Cerebellar cortex (tissue), 1 donor: ENCODE results near the gene ZER1.

Experiments
- DNase-seq: peaks from one replicate; pipeline ENCODE4 v3.0.0-alpha.2; 2015; ENCODE audit warnings: low spot score

ZER1 gene

GRCh38 chr9:128735373-128735772 is 36.4 kb downstream of the ZER1 start:
- DNase-seq, result peak; percentile 70

- peak; percentile 87 for DNase-seq
Measured at GRCh38 chr9:128733256-128733655, 38.5 kb downstream of the ZER1 start.

DNA sequence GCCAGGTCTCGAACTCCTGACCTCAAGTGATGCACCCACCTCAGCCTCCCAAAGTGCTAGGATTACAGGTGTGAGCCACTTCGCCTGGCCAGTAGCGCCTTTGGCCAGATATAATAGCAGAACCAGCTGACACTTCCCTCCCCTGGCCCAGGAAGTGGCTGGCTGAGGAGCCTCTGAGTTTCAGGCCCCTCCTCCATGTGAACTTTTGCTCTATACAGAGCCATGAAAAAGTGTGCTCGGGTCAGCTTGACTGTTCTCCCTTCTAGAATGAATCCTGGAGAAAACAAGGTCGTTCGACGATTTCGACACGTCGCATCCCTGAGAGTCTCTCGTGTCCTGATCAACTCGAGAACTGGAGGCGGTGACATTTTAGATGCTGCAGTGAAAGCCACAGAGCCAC is 39.2 kb downstream of the ZER1 start:
- no peak for DNase-seq

DNA sequence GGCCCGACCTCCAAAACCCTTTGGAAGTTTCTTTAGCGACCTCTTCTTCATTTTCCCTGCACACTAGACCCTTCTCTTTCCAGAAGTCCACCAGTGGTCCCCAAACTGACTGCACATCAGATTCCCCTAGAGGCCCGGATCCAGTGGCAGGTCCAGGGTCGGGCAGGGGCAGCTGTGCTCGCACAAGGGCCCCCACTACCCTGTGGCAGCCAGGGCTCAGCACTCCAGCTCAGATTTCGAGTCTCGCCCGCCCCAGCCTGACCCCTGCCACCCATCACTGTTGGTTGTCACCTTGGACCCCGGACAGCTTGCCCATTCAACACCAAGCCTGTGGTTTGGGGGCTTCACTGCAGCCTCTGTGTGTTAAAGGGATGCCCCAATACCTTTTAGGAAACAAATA is 40.0 kb downstream of the ZER1 start:
- no peak for DNase-seq

GRCh38 chr9:128731093-128731492 is 40.6 kb downstream of the ZER1 start:
- DNase-seq, result no peak

GRCh38 chr9:128729766-128730517 is 41.8 kb downstream of the ZER1 start:
- peak; percentile 41 for DNase-seq

DNA sequence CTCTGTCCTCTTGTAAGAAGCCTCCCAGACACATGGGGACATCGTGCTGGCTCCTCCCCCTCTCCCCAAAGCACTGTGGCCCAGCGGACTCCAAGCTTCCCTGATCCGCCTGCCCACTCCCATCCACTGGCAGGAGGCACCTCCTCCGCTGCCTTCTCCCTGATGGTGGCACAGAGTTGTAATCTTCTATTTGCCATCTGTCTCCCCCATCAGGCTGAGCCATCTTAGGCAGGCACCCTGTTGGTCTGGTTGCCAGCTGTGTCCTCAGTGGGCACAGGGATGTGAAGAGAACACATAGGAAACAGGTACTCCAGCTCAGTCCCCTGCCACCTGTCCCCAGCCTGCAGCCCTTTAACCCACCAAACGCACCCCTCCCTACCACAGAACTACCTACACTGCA is 42.4 kb downstream of the ZER1 start:
- peak; percentile 45 for DNase-seq

GRCh38 chr9:128728298-128728697 is 43.4 kb downstream of the ZER1 start:
- DNase-seq, result no peak

DNA sequence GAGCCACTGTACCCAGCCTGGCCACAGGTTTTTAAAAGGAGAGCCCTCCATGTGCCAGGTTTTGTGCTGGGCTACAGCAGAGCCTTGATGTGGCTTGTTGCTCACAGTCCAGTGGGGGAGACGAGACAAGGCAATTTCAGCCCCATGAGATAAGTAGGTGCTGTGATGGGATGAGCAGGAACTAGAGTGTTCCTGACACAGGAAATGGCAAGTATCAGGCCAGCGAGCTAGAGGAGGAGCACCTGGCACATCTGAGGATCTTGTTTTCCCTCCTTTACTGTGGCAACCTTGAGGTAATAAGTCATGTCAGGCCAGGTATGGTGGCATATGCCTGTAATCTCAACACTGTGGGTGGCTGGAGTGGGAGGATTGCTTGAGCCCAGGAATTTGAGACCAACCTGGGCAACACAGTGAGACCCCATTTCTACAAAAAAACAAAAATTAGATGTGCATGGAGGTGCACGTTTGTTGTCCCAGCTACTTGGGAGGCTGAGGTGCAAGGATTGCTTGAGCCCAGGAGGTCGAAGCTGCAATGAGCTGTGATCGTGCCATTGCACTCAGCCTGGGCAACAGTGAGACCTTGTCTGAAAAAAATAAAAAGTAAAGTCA is 44.0 kb downstream of the ZER1 start:
- no peak for DNase-seq

DNA sequence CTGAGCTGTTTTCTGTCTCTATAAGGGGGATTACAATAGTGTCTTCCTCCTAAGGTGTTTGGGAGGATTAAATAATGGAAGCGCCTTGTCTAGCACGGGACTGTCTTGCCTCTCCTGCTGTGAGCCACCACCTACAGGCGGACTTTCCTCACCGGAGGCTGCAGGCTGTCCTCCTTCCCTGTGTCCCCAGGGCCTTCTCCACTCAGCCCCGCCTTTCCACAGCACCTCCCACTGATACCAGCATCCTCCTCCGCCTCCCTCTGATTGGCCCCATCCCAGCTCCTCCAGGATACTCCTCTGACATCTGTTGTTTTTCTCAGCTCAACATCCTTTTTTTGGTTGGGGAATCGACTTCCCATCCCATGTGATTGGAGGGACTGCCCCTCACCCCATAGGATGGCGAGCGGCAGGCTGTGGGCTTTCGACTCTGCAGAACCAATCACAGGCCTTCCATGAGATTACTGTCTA is 46.9 kb downstream of the ZER1 start:
- peak; percentile 96 for DNase-seq

GRCh38 chr9:128723866-128724743 is 47.6 kb downstream of the ZER1 start, which contains the start of gene ZDHHC12:
Gene ZDHHC12, minus strand, starts transcription at chr9:128724127. Its CDS starts 34 bp downstream, at chr9:128724093.
- DNase-seq, result peak; percentile 99

GRCh38 chr9:128723352-128723865 is 48.3 kb downstream of the ZER1 start:
- DNase-seq, result peak; percentile 35

DNA sequence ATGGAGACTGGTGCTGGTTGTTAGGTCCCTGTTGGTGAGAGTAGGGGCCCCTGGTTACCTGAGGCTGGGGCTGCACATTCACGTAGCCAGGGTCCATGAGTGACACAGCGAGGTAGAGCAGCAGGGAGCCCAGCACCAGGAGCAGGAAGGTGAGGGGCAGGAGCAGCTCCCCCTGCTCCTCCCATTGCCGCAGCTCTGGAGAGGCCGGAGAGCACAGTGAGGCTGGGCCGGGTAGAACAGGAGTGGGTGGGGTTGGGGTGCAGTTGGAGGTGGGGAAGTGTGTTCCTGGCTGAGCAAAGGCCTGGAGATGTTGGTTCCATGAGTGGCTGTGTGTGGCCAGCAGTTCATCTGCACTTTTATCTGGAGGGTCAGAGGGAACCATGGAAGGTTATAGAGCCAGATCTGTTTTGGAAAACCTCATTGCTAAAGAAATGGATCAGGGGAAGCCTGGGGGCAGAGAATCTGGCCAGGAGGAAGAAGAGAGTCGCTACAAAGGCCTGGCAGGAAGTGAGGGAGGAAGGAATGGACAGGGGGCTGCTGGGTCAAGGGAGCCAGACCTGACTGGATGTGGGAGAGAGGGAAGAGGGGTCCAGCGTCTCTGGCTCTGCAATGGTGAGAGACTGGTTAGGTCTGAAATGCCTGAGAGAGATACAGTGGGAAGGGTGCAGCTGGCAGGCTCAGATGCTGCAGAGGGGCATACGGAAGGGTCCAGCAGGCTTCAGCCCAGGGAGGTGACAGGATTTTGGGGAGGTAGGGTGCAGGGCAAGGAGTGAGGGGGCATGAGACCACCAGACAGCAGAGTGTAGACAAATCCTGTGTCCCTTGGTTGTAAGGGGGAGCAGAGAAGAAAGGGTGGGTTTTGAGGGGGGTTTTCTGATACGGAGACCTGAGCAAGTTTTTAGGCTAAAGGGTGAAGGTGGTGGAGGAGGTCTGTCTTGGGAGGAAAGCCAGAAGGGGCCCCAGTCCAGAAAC is 49.1 kb downstream of the ZER1 start:
- no peak for DNase-seq

- DNase-seq, result no peak
Measured at GRCh38 chr9:128721487-128722010, 50.2 kb downstream of the ZER1 start.

DNA sequence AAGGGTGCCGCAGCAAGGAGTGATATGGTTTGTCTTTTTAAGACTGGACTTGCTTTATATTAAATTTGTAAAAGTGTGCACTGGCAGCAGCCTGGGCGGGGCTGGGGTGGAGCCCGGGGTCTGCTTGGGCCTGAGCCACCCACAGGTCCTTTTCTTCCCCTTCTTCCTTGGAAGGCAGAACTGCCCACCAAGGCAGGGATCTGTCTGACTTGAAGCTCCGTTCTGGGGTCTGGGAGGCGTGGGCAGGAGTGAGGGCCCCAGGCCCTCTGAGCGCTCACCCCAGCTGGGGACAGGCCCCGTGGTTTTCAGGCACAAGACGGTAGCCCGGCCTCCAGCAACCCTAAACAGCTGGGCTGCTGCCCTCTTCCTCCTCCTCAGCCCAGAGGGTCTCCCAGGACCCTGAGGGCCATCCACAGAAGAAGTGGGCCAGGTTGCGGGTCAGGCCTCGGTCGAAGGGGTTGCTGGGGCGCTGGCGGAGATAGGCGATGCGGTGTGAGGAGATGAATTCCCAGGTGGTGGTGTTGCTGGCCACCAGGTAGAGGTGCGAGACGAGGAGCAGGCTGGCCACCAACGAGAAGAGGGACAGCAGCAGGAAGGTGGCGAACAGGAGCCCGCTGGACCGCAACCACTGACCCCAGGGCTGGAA is 50.8 kb downstream of the ZER1 start:
- DNase-seq, result no peak

DNA sequence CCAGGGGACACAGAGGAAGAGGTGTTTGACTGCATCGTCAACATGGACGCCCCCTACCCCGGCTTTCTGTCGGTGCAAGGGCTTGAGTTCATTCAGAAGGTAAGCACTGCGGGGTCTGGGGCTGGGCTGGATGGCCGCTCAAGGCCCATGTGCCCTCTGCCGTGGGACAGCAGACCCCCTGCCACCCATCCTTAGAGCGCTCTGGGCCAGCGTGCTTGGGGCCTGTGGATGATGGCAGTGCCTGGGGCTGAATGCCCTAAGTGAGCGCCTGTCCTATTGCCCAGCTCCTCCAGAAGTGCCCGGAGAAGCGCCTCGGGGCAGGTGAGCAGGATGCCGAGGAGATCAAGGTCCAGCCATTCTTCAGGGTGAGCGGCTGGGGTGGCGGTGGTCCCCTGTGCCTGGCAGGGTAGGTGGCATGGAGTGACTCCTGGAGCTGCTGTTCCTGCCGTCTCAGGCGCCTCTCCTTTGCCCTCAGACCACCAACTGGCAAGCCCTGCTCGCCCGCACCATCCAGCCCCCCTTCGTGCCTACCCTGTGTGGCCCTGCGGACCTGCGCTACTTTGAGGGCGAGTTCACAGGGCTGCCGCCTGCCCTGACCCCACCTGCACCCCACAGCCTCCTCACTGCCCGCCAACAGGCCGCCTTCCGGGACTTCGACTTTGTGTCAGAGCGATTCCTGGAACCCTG is 51.7 kb downstream of the ZER1 start:
- DNase-seq, result no peak

DNA sequence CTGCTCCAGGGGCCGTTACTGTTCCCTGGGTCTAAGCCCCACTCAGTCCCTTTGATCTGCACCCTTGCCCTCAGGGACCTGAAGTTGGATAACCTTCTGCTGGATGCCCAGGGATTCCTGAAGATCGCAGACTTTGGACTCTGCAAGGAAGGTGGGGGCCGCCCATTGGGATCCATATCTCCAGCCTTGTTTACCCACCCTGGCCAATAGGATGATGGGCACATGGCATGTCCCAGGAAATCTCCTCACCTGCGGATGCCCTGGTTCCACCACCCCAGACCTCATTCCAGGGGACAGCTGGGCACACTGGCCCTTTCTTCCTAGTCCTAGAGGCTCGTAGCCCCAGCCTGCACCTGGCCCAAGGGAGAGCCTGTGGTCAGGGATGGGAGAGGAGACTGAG is 53.3 kb downstream of the ZER1 start:
- no peak for DNase-seq

- DNase-seq, result no peak
Measured at GRCh38 chr9:128718047-128718446, 53.7 kb downstream of the ZER1 start.

GRCh38 chr9:128716581-128717254 is 55.0 kb downstream of the ZER1 start:
- DNase-seq, result no peak
